Hepatocyte (in vitro differentiated cells): Measurements from ENCODE around the gene BHLHE23.
A peak's percentile ranks its signal among the peaks of the same experiment; 100 is the strongest.

Source experiments
- EZH2 ChIP-seq: fragments of 200-600 bp; sonication (generic); IDR thresholded peaks from 2 replicates; pipeline ENCODE4 v1.6.1; 2016; ENCODE audit warnings: antibody characterized with exemption, mild to moderate bottlenecking, borderline replicate concordance
- EZH2phosphoT487 ChIP-seq: fragments of 200-600 bp; sonication (generic); IDR thresholded peaks from one replicate; pipeline ENCODE4 v1.6.1; 2018; ENCODE audit warnings: antibody characterized with exemption, mild to moderate bottlenecking, low read depth, moderate library complexity; ENCODE audit not compliant: unreplicated experiment, severe bottlenecking
- TF ChIP-seq, protein P1 (sequence below): fragments of 200-600 bp; sonication (generic); IDR thresholded peaks from 2 replicates; pipeline ENCODE4 v1.5.1; 2016; ENCODE audit warnings: antibody characterized with exemption, mild to moderate bottlenecking; ENCODE audit not compliant: poor library complexity

GRCh38 chr20:63009045-63009961, 2.5 kb upstream of the BHLHE23 start:
- TF ChIP-seq, protein P1, sequence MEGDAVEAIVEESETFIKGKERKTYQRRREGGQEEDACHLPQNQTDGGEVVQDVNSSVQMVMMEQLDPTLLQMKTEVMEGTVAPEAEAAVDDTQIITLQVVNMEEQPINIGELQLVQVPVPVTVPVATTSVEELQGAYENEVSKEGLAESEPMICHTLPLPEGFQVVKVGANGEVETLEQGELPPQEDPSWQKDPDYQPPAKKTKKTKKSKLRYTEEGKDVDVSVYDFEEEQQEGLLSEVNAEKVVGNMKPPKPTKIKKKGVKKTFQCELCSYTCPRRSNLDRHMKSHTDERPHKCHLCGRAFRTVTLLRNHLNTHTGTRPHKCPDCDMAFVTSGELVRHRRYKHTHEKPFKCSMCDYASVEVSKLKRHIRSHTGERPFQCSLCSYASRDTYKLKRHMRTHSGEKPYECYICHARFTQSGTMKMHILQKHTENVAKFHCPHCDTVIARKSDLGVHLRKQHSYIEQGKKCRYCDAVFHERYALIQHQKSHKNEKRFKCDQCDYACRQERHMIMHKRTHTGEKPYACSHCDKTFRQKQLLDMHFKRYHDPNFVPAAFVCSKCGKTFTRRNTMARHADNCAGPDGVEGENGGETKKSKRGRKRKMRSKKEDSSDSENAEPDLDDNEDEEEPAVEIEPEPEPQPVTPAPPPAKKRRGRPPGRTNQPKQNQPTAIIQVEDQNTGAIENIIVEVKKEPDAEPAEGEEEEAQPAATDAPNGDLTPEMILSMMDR = peak; percentile 98
- TF ChIP-seq EZH2 (no peak), EZH2phosphoT487 (no peak)
